Measurements from ENCODE around the gene USP40.

The USP40 gene

GRCh38 chr2:233492078-233492477 lies 74.5 kb downstream of the USP40 start:
- no peak for DNase-seq

GRCh38 chr2:233491326-233491725 lies 75.3 kb downstream of the USP40 start:
- no peak for DNase-seq

- DNase-seq = no peak
These were observed 75.8 kb downstream of the USP40 start for GRCh38 chr2:233490831-233491230.

- DNase-seq = no peak
These were observed 76.9 kb downstream of the USP40 start for GRCh38 chr2:233489666-233490065.

- no peak for DNase-seq
These were observed 77.4 kb downstream of the USP40 start for GRCh38 chr2:233489143-233489542.

GRCh38 chr2:233487748-233488345 lies 78.7 kb downstream of the USP40 start:
- DNase-seq = no peak

GRCh38 chr2:233486778-233487552 lies 79.6 kb downstream of the USP40 start:
- no peak for DNase-seq

GRCh38 chr2:233486357-233486756 lies 80.2 kb downstream of the USP40 start:
- DNase-seq = no peak

- DNase-seq = no peak
These were observed 80.9 kb downstream of the USP40 start for GRCh38 chr2:233485726-233486125.

GRCh38 chr2:233482616-233483015 lies 84.0 kb downstream of the USP40 start:
- DNase-seq = no peak

- no peak for DNase-seq
These were observed 85.0 kb downstream of the USP40 start for GRCh38 chr2:233481368-233482142.

- no peak for DNase-seq
These were observed 85.9 kb downstream of the USP40 start for GRCh38 chr2:233480490-233481202.

GRCh38 chr2:233479616-233480489 lies 86.7 kb downstream of the USP40 start:
- no peak for DNase-seq

GRCh38 chr2:233477548-233478433 lies 88.8 kb downstream of the USP40 start:
- no peak for DNase-seq

- DNase-seq = no peak
These were observed 89.7 kb downstream of the USP40 start for GRCh38 chr2:233476651-233477547.

GRCh38 chr2:233476063-233476410 lies 90.5 kb downstream of the USP40 start:
- DNase-seq = no peak

GRCh38 chr2:233474308-233475160 lies 92.0 kb downstream of the USP40 start:
- DNase-seq = no peak

GRCh38 chr2:233473878-233474277 lies 92.7 kb downstream of the USP40 start:
- DNase-seq = no peak

- DNase-seq = no peak
These were observed 93.2 kb downstream of the USP40 start for GRCh38 chr2:233473386-233473791.
